GM18520 (cell line): ENCODE measurements around the gene DCLK2.

Source experiments
- ATAC-seq: cut with Tn5 transposase; IDR thresholded peaks from one replicate; pipeline ENCODE4 v1.9.1; 2021; ENCODE audit not compliant: unreplicated experiment

The DCLK2 gene

DNA sequence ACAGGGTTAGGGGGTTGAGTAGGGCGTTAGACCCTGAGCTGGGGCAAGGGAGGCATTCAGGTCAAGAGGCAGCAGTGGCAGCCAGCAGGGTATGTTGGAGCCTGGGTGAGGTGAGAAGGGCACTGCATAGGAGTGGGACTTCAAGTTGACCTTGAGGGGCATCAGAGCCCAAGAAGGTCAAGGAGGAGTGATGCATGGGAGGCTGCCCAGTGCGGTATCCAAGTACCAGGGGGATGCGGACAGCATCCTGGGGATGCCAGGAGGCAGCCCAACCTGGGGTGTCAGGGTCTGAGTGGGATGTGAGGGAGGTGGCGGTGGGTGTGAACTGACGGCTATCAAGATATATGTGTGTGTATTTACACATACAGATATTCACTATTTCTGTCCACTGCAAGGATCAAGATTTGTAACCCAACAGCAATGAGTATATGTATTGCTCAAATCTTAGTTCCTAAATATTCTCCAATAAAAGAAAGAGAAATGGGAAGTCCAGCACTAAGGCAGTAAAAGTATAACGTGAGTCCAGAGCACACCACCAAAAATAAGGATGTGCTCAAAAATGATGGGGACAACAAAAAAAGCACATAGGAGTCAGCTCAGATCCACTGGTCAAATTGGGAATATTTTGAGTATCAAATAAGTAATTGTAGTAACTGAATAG, 9.8 kb upstream of the DCLK2 start:
- no peak for ATAC-seq

DNA sequence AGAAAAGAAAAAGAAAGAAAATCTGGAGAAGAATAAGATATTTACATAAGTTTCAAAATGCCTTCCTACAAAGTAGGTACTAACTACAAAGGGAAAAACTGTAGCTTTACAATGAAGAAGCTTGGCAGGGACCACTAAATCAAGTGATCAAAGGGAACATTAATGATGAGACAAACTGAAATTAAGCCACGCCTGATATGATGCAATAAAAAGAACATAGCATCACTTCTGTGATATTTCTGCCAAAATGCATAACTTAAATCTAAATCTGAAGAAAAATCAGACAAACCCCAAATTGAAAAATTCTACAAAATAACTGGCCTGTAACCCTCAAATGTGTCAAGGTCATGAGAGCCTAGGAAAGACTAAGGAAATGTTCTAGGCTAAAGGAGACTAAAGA, 8.9 kb upstream of the DCLK2 start:
- no peak for ATAC-seq

DNA sequence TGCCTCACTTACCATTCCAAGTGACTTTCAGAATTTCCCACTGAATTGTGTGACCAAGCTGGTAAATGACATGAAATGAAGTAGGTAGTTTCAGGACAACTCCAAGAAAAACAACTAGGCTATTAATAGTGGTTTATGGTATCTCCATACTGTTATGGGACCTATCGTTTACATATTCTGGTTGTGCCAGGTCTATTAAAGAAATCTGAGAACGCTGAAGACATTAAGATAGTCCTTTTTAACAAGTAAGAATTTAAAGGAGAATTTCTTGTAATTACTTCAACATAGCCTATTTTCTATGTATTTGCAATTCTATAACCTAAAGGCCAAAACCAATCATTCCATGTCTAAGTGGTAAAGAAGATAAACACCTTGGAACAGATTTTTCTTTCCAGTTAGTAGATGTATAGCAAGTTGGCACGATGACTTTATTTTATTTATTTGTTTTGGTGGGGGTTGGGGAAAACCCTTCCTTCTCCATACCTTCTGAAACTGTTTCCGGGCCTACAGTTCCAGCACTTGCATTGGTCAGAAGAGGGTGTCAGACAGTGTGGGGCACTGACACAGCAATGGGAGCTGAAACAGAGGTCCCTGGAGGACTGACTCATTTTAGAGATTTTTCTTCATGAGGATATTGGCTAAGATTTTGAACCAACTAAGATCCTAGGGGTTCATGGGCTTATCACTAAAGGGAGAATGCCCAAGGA, 7.6 kb upstream of the DCLK2 start:
- ATAC-seq, result no peak

DNA sequence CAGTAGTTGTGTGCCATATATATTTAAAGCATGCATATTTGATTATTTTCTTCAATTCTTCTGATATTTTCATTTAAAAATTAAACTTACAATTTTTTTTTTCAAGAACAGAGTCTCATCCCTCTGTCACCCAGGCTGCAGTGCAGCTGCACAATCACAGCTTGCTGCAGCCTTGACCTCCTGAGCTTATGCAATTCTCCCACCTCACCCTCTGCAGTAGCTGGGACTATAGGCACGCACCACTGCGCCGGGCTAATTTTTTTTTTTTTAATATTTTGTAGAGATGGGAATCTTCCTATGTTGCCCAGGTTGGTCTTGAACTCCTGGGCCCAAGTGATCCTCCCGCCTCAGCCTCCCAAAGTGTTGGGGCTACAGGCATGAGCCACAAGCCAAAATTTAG, 5.8 kb upstream of the DCLK2 start:
- no peak for ATAC-seq

DNA sequence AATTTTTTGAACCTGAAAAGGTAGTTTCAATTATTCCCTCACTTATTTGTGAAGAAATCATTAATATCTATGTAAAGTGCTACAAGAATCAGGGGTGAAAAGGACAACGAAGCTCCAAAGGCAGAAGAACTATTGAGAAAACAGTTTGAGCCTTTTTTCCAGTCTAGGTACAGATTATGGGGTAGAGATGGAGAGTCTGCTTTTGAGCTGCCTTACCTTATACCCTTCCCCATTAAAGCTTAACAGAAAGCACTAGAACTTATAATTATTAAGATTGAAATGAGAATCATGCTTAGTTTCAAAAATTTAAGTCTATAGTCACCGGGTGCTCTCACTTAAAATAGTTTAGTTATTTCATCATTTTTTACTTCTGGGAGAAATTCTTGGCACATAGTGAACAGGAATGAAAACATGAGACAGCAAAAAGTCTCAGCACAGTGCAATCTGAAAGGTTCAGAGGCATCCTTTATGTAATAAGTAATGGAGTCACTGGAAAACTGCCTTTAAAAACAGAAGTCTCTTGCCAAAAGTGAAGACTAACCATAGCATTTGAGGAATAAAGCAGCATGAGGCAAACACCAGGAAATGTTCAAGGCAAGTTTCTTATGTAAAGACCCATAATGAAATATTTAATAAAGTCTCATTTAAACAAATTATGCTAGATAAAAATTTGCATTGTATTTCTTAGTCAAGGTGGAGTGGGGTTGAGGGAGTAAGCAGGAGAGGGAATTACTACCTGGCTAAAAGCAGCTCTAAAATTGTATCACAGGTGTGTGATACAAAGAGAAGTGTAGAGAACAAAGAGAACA, 5.1 kb upstream of the DCLK2 start:
- ATAC-seq, result no peak

DNA sequence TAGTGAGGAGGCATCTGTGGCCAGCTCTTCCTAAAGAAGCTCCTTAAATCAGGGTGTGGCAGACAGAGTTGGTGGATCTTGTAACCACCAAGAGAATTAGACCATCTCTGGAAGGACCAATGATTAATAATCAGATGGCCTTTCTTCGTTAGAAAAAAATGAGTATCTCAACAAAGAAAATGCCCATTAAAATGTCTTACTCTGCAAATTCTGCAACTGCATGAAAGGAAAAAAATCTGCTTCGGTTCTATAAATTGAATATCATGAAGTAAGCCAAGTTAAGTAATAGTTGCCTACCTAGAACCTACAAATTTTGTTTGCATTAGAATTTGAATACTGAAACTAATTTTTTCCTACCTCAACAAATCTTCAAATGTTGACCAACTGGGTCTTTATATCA, 4.2 kb upstream of the DCLK2 start:
- no peak for ATAC-seq

DNA sequence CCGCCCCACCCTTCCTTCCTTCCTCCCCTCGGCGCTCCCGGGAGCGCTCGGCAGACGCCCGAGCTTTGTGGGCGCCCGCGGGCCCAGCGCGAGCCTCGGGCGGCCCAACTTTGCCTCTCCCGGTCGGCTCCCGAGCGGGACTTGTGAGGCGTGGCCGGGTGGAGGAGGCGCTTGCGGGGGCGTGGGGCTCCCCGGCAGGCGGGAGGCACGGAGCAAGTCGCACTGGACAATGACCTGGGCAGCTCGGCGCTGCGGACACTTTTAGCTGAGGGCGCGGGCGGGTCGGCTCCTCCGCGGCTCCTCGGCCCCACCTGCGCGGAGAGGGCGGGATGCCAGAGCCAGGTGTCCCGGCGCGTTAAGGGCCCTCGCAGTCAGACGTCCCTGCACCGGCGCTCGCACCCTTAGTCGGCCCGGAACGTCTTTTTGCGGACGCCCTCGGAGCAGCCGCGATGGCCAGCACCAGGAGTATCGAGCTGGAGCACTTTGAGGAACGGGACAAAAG, 385 bp downstream of the DCLK2 start:
- ATAC-seq, result no peak

DNA sequence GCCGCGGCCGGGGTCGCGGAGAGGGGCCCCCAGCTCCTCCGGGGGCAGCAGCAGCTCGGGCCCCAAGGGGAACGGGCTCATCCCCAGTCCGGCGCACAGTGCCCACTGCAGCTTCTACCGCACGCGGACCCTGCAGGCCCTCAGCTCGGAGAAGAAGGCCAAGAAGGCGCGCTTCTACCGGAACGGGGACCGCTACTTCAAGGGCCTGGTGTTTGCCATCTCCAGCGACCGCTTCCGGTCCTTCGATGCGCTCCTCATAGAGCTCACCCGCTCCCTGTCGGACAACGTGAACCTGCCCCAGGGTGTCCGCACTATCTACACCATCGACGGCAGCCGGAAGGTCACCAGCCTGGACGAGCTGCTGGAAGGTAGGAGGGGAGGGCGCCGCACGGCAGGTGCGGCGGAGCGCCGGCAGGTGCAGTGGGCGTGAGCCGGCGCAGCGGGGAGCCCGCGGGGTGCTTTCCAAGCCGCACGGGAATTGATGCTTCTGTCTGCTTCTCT, 886 bp downstream of the DCLK2 start:
- no peak for ATAC-seq

DNA sequence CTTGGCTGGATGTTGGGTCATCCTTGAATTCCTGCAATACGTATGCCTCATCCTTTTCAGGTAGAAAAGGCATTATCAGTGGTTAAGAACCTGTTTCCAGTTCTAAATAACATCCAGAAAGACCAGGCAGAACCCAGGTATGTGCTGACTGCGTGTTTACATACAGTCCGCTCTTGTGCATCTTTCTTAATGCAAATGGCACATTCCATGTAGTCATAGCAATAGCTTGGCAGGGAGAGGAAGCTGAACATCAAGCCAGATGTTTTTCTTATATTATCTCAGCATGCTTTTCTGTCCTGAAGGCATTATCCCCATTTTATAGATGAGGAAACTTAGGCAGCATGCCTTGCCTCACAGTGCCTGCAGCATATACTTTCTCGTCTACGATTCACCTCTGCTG, 2.1 kb downstream of the DCLK2 start:
- ATAC-seq, result no peak

DNA sequence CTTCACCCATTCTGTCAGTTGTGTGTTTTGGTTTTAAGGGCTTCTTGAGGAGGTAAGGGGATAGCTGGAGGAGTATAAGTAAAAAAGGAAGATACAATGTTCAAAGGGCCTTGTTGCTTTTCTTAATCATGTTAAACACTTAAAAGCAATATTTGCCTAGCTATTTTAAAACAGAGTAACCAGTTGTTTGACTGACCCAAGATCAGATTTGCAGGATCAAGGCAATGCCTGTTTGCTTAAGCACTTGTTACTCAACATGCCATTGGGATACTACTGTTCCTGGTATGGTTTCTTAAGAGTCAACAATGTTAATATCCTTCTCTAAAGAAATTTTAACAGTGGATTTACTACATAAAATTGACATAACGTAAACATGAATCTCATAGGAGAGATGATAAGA, 2.6 kb downstream of the DCLK2 start:
- no peak for ATAC-seq

DNA sequence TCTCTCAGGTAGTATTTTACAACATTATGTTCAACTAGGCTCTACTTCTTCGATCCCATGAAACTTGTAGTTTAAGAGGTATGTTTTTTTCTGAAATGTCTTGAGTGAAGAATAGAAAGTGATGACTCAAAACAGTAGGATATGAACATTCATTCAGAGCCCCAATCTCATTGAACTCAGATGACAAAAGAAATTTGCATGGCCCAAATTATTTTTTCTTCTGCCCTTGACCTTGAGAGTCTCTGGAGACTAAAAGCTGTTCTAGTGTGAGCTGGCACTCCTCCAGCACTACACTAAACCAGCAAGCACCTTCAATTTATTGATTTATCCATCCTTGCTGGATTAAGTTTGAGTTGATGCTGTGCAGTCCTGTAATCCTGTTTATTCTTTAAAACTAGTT, 4.0 kb downstream of the DCLK2 start:
- ATAC-seq, result peak; percentile 84

DNA sequence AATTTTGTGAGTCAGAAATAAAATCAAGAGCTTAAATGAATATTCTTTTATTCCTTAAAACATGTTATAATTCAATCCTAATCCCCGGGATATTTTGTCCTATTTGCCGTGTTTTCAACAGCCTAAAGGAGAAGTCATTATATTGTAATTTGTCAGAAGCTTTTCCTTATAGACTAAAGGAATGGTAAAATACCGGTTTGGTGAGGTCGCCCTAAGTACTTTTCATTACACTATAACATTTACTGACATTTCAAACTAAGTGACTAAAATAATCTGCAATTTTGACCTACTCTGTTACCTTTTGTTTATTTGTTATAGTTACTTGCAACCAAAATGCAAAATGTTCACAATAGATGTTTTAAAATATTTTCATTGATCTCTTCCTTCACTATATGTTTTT, 8.8 kb downstream of the DCLK2 start:
- no peak for ATAC-seq

DNA sequence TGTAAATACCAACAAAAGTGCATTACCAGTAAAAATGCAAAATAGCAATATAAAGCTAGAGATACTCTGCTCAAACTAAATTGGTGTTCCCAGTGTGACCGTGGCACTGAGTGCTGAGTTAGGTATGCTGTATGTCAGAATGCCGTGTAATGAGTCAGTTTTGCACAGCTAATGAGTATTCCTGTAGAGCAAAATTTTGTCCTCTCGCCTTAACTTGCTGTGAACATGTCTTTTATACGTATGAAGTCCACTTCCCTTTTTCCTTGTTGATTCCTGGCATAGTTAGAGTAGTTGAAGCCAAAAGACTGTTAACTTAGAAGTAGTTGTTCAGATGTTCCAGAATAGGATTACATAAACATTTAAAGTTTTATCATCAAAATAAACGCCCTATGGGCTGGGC, 11.5 kb downstream of the DCLK2 start:
- no peak for ATAC-seq

DNA sequence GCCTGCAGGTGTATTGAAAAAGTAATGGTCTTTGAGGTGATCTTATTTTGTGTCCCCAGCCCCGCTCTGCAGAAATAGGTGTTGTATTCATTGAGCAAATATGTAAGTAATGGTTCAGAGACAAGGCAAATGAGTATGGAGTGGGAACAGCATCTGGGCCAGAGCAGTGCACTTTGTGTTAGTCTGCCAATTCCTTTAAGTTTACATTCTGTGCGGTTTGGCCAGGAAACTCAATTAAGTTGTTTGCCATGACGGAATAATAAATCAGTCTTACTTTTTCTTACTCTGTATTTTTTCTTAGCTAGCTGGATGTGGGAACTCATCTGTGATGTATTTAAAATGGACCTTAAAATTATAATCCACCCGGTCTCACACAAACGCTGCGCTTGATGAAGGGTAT, 12.6 kb downstream of the DCLK2 start:
- ATAC-seq, result no peak

DNA sequence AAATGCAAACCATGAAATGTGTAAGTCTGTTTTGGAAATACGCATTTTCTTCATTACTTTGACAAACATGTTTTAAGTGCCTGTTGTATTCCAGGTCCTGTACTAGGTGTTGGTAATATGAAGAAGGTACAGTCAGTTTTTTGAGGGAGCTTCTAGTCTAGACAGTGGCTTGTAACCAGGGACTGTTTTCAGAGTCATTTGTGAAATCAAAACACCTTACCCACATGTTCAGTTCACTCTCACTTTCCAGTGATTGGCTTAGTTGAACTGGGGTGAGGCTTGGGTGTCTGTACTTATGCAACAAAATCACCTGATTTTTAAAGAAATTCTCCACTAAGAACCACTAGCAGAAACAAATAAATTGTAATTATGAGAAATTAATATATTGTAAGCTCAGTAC, 16.4 kb downstream of the DCLK2 start:
- ATAC-seq, result no peak

DNA sequence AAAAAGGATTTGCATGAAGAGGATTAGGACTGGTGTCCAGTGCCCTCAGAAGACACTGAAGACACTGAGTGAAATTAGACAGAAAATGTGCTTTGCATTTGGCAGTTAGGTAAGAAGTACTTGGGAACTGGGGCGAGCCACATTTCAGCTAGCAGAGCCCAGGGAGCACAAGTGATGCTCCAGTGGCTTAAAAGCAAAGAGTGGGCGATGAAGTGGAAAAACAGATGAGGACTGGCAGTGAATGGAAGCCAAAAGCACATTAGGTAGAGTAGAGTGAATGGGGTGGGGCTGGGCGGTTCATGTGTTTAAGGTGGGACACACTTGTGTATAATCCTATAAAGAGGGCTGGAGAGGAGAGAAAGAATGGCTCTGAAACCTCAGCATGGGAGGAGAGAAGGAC, 18.4 kb downstream of the DCLK2 start:
- ATAC-seq, result no peak

DNA sequence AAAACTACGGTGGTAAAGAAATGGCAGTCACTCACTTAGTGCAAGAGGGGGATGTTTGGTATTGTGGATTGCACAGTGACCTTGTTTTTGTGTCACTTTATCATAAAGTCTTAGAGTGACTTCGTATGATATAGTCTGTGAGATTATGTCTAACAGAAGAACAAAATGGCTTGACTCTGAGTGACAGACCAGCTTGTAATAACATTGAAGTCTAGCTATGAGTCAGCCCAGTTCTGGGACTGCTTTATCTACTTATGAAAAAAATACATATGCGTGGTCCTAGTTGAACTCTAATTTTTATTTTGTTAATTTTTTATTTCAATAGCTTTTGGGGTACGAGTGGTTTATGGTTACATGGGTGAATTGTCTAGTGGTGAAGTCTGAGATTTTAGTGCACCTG, 20.0 kb downstream of the DCLK2 start:
- ATAC-seq, result no peak

DNA sequence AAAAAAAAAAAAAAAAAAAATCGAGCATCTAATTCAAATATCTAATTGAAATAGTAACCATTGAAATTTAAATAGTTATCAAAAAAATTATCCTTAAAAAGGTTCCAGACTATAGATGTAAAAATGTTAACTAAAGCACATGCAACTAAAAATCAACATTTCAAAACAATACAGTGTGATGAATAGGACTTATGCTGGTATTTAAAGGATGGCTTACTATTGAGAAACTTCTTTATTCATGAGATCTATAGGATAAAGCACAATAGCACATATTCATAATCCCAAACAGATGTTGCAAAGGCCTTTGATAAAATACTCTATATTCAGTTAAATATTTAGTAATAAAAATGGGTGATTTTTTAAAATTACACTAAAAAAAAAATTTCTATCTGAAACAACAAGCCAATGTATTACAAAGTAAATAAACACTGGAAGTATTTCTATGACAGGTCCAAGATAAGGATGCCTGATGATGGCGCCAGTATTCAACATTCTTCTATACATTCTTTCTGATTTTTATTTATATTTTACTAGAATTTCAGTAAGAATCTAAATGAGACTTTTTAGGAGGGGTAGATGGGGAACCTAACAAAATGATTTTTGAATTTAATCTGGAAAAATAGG, 26.3 kb downstream of the DCLK2 start:
- no peak for ATAC-seq

DNA sequence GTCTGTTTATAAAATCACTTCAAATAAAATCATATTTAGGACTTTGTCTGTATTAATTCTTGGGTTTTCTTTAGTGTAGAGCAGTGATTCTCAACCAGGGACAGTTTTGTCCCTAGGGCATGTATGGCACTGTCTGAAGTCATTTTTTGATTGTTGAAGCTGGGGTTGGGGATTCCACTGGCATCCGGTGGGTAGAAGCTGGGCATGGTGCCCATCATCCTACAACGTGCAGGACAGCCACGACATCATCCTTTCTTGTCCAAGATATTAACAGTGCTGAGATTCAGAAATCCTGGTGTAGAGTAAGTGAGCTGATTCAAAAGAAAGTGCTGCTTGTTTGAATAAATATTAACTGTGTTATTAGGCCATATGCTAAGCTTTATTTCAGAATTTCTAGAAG, 28.6 kb downstream of the DCLK2 start:
- no peak for ATAC-seq

DNA sequence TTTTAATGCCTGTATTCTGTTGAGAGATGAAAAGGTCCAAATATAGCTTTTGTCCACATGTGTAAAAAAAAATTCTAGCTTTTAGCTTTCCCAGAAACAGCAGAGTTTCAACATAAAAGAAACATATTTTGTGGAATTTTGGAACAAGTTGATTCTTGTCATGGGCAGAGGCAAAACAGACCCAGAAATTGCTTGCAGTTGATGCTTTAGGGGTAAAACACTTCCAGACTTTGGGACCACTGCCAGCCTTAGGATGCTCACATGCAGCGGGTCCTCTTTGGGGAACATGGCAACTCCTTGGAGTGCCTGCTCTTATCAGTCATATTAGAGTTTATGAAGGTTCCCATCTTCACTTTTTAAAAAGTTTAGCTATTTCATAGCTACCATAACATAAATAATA, 30.4 kb downstream of the DCLK2 start:
- no peak for ATAC-seq

DNA sequence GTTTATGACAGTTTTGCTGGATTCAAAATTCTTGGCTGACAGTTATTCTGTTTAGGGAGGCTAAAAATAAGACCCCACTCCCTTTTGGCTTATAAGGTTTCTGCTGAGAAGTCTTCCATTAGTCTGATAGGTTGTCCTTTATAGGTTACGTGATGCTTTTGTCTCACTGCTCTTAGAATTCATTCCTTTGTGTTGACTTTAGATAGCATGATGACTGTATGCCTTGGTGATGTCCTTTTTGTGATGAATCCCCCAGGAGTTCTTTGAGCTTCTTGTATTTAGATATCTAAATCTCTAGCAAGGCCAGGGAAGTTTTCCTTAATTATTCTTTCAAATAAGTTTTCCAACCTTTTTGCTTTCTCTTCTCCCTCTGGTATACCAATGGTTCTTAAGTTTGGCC, 36.4 kb downstream of the DCLK2 start:
- ATAC-seq, result no peak
